ENCODE data around the gene GYPE. TPM values are rescaled to one million over a fixed set of nuclear protein-coding genes. Genes with fewer than 3 reads are reported as not detected.
"Not testable (repeated sequence)": the region's sequence is repeated elsewhere in the genome, so short reads cannot be mapped to it uniquely, and the experiment has no call there.

GYPE gene
- total and polyA plus RNA-seq, 10 of the 15 experiments (the other 5 are each of a cell fraction or from before 2014, with no cell fraction given): 0.60 to 2.0 (median 0.85) TPM

- peak overlapping the region; percentile 50 for H3K4me2 ChIP-seq (ENCODE audit: control insufficient read depth, insufficient read depth)
- intact Hi-C loops (cut with micrococcal nuclease; ENCODE audit: unreplicated experiment); CTCF ChIA-PET; H3K9me3 ChIP-seq (replicated peaks; ENCODE audit: control insufficient read depth, insufficient read depth, low read length); H3K79me2 ChIP-seq (ENCODE audit: control insufficient read depth, insufficient read depth, low read length); SMC1A ChIA-PET (ENCODE audit: uncharacterized antibody, unreplicated experiment); RAD21 ChIA-PET (ENCODE audit: unreplicated experiment); H3K4me1 ChIP-seq (ENCODE audit: control insufficient read depth, insufficient read depth, low read length); POLR2A ChIA-PET; H3K27me3 ChIP-seq (replicated peaks in 1 of 2; ENCODE audit: control insufficient read depth in 2 of 2, insufficient read depth in 2 of 2, low read length in 1 of 2); H3K36me3 ChIP-seq (ENCODE audit: control insufficient read depth in 2 of 2, insufficient read depth in 2 of 2, low read length in 1 of 2); H4K20me1 ChIP-seq (ENCODE audit: control insufficient read depth, insufficient read depth); DNase-seq (ENCODE audit: low read depth, low spot score): not testable (repeated sequence)
- H3K4me3 ChIP-seq: peak overlapping the region; percentile 53
- H3K9ac ChIP-seq (ENCODE audit: control insufficient read depth, insufficient read depth, low read length): peak overlapping the region; percentile 58; the same call in 1 of the 2 replicates
- ATAC-seq: peak; percentile 75
- FAIRE-seq: peak; percentile 54
- H3K27ac ChIP-seq (ENCODE audit: control insufficient read depth, insufficient read depth): peak overlapping the region; percentile 31; the same call in 1 of the 2 replicates
- 78% methylated on average over 35 of the region's 59 CpGs for WGBS (ENCODE audit: insufficient coverage, insufficient replicate concordance, low lambda C conversion rate, missing lambda C conversion rate)
- peak overlapping the region; percentile 71 for H2AFZ ChIP-seq (ENCODE audit: control insufficient read depth, low read depth, low read length)
- TSS peak; percentile 57 for BruUV-seq (replicated peaks)
- TF ChIP-seq IKZF1 (conservative IDR thresholded peaks at IDR 0.05) (peak; percentile 49), MEF2B (IDR thresholded peaks at IDR 0.05; ENCODE audit: partially characterized antibody, poor library complexity, severe bottlenecking) (peak; percentile 66), POLR2A (IDR thresholded peaks at IDR 0.05; ENCODE audit: low read depth, low read length) (0 out of 2 replicates have a peak, but pooled peaks have one; percentile 43)
- in situ Hi-C loops (cut with MboI): loop anchor here (25.0 kb wide), 1 partner anchor 349 kb away; no protein-coding TSS in a partner anchor
Measured at GRCh38 chr4:143911528-143912417, 6.4 kb upstream of the GYPE start.

GRCh38 chr4:143910906-143911305, 5.5 kb upstream of the GYPE start:
- H3K27me3 ChIP-seq (replicated peaks in 1 of 2; ENCODE audit: control insufficient read depth in 2 of 2, insufficient read depth in 2 of 2, low read length in 1 of 2); CTCF ChIA-PET; H3K4me1 ChIP-seq (ENCODE audit: control insufficient read depth, insufficient read depth, low read length); H3K79me2 ChIP-seq (ENCODE audit: control insufficient read depth, insufficient read depth, low read length); SMC1A ChIA-PET (ENCODE audit: uncharacterized antibody, unreplicated experiment); H3K36me3 ChIP-seq (ENCODE audit: control insufficient read depth in 2 of 2, insufficient read depth in 2 of 2, low read length in 1 of 2); FAIRE-seq; H4K20me1 ChIP-seq (ENCODE audit: control insufficient read depth, insufficient read depth); POLR2A ChIA-PET; H3K9me3 ChIP-seq (replicated peaks; ENCODE audit: control insufficient read depth, insufficient read depth, low read length); RAD21 ChIA-PET (ENCODE audit: unreplicated experiment); DNase-seq (ENCODE audit: low read depth, low spot score); H3K27ac ChIP-seq (ENCODE audit: control insufficient read depth, insufficient read depth); intact Hi-C loops (cut with micrococcal nuclease; ENCODE audit: unreplicated experiment); H2AFZ ChIP-seq (ENCODE audit: control insufficient read depth, low read depth, low read length); BruUV-seq (replicated peaks); H3K9ac ChIP-seq (ENCODE audit: control insufficient read depth, insufficient read depth, low read length): not testable (repeated sequence)
- ATAC-seq: peak; percentile 9
- WGBS (ENCODE audit: insufficient coverage, insufficient replicate concordance, low lambda C conversion rate, missing lambda C conversion rate): 0% methylated on average over 2 of the region's 2 CpGs
- Histone ChIP-seq H3K4me2 (ENCODE audit: control insufficient read depth, insufficient read depth) (peak overlapping the region; percentile 50; the same call in 1 of the 2 replicates), H3K4me3 (peak overlapping the region; percentile 56)
- in situ Hi-C loops (cut with MboI): loop anchor here (25.0 kb wide), 1 partner anchor 349 kb away; no protein-coding TSS in a partner anchor

Data from GM12878 (cell line).